SK-N-SH (cell line): Measurements from ENCODE around the gene ZCWPW2.

Experiments
- CTCF ChIP-seq: fragments of 200-600 bp; sonication (generic); IDR thresholded peaks from 2 replicates; pipeline ENCODE4 v1.6.1; 2017; ENCODE audit warnings: antibody characterized with exemption, mild to moderate bottlenecking, moderate library complexity
- EZH2phosphoT487 ChIP-seq: fragments of 200-600 bp; sonication (generic); IDR thresholded peaks from 2 replicates; pipeline ENCODE4 v1.6.1; 2017; ENCODE audit warnings: low read depth, mixed run types, mild to moderate bottlenecking, antibody characterized with exemption, moderate library complexity, borderline replicate concordance
- JUND ChIP-seq: IDR thresholded peaks from 2 replicates; pipeline ENCODE4 v1.4.0; 2012
- MXI1 ChIP-seq: IDR thresholded peaks from 2 replicates; pipeline ENCODE4 v1.6.1; 2012; ENCODE audit warnings: mild to moderate bottlenecking, low read depth, low read length, improper control_type of control experiment
- POLR2AphosphoS5 ChIP-seq: IDR thresholded peaks from 2 replicates; pipeline ENCODE4 v1.6.1; 2012; ENCODE audit warnings: low read depth, low read length
- RAD21 ChIP-seq: IDR thresholded peaks from 2 replicates; pipeline ENCODE4 v1.6.1; 2012; ENCODE audit warnings: mild to moderate bottlenecking, low read length
- RCOR1 ChIP-seq: fragments of 150-350 bp; IDR thresholded peaks from 2 replicates; pipeline ENCODE4 v1.6.1; 2017; ENCODE audit warnings: antibody characterized with exemption, low read length
- SMC3 ChIP-seq: IDR thresholded peaks from 2 replicates; pipeline ENCODE4 v1.6.1; 2012; ENCODE audit warnings: low read depth, low read length, improper control_type of control experiment
- TAF1 ChIP-seq: IDR thresholded peaks from 2 replicates; pipeline ENCODE4 v1.6.1; 2012; ENCODE audit warnings: low read depth, mild to moderate bottlenecking, low read length, moderate library complexity, borderline replicate concordance
- TF ChIP-seq, protein P1 (sequence below): IDR thresholded peaks from 2 replicates; pipeline ENCODE4 v1.4.0; 2012; ENCODE audit warnings: low read depth

DNA sequence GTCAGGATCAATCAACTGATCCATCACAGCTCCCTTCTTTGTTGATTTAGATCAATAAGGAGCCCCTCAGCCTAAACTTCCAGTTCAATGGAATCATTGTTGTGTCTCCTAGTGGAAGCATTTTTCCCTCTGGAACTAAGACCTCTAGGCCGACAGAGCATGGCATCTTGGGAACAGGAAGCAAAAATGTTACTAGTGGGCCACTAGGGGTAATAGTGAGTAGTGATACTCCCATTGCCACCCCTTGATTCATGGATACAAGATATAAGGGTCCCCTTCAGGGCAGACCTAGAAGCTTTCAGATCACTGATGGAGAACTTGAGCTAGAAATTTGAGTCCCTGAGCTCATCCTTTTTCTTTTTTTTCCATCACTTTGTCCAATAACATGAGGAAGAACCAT, 40.5 kb downstream of the ZCWPW2 start:
- TF ChIP-seq MXI1 (no peak), TAF1 (no peak), CTCF (no peak), POLR2AphosphoS5 (no peak), EZH2phosphoT487 (no peak), SMC3 (no peak), RCOR1 (no peak), JUND (no peak), RAD21 (no peak)
- TF ChIP-seq, protein P1, sequence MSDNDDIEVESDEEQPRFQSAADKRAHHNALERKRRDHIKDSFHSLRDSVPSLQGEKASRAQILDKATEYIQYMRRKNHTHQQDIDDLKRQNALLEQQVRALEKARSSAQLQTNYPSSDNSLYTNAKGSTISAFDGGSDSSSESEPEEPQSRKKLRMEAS: no peak
